CD4-positive, alpha-beta T cell treated with Interleukin-12 subunit alpha and Interleukin-12 subunit beta, for 1 hour (primary cell): ENCODE results near the gene IQCE.

ENCODE experiments used
- DNase-seq: peaks from one replicate; pipeline ENCODE4 v3.0.0-alpha.2; 2020

Gene IQCE

GRCh38 chr7:2558629-2559282, at the start of gene IQCE:
Gene IQCE (plus strand): TSS chr7:2558979. CDS start chr7:2559182, 203 bp downstream.
- peak; percentile 92 for DNase-seq

- DNase-seq = no peak
Measured at GRCh38 chr7:2509298-2509906, 49.4 kb upstream of the IQCE start.

- no peak for DNase-seq
Measured at GRCh38 chr7:2510130-2510776, 48.5 kb upstream of the IQCE start.

GRCh38 chr7:2510909-2511768, 47.6 kb upstream of the IQCE start:
- peak; percentile 64 for DNase-seq

GRCh38 chr7:2511769-2512168, 47.0 kb upstream of the IQCE start:
- no peak for DNase-seq

GRCh38 chr7:2512179-2512661, 46.6 kb upstream of the IQCE start:
- peak; percentile 41 for DNase-seq

- no peak for DNase-seq
Measured at GRCh38 chr7:2512713-2513112, 46.1 kb upstream of the IQCE start.

GRCh38 chr7:2513702-2514101, 45.1 kb upstream of the IQCE start:
- DNase-seq = no peak

- DNase-seq = no peak
Measured at GRCh38 chr7:2514473-2515423, 44.0 kb upstream of the IQCE start.

- no peak for DNase-seq
Measured at GRCh38 chr7:2515424-2516193, 43.2 kb upstream of the IQCE start.

- DNase-seq = no peak
Measured at GRCh38 chr7:2516194-2516555, 42.6 kb upstream of the IQCE start.

- no peak for DNase-seq
Measured at GRCh38 chr7:2517026-2517425, 41.8 kb upstream of the IQCE start.

- no peak for DNase-seq
Measured at GRCh38 chr7:2517678-2518507, 40.9 kb upstream of the IQCE start.

GRCh38 chr7:2518737-2519118, 40.1 kb upstream of the IQCE start:
- DNase-seq = no peak

GRCh38 chr7:2519119-2519930, 39.5 kb upstream of the IQCE start, which contains the start of gene LFNG:
Gene LFNG (plus strand): TSS chr7:2519774. CDS start chr7:2519862, 88 bp downstream.
- DNase-seq = peak; percentile 90

- DNase-seq = peak; percentile 27
Measured at GRCh38 chr7:2520131-2520760, 38.5 kb upstream of the IQCE start.

GRCh38 chr7:2520761-2521290, 38.0 kb upstream of the IQCE start:
- no peak for DNase-seq

- no peak for DNase-seq
Measured at GRCh38 chr7:2521341-2521745, 37.4 kb upstream of the IQCE start.
